Hepatocyte (in vitro differentiated cells): ENCODE measurements around the gene IL22RA1.

Experiments
- EZH2phosphoT487 ChIP-seq: fragments of 200-600 bp; sonication (generic); IDR thresholded peaks from one replicate; pipeline ENCODE4 v1.6.1; 2018; ENCODE audit warnings: antibody characterized with exemption, mild to moderate bottlenecking, low read depth, moderate library complexity; ENCODE audit not compliant: unreplicated experiment, severe bottlenecking
- TF ChIP-seq, protein P1 (sequence below): fragments of 200-600 bp; sonication (generic); IDR thresholded peaks from 2 replicates; pipeline ENCODE4 v1.5.1; 2016; ENCODE audit warnings: antibody characterized with exemption, mild to moderate bottlenecking; ENCODE audit not compliant: poor library complexity

DNA sequence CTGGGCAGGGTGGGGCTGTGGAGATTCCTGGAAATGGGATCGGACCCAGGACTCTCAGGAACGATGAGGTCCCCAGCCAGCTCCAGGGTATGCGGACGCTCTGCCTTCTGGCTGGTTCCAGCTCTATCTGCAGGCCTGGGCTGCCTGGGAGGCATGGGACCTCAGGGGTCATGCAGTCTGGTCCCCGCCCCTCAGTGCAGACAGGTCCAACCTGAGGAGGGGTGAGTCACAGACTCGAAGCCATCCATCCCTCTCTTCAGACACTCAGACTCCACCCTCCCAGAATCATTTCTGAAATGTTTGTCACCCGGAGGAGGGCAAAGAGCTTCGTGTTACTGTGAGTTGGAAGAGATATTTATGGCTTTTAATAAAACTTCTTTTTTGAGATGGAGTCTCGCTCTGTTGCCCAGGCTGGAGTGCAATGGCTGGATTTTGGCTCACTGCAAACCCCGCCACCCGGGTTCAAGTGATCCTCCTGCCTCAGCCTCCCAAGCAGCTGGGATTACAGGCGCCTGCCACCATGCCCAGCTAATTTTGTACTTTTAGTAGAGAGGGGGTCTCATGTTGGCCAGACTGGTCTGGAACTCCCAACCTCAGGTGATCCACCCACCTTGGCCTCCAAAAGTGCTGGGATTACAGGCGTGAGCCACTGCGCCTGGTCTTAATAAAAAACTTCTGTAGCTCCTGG, 25.1 kb downstream of the IL22RA1 start:
- TF ChIP-seq, protein P1, sequence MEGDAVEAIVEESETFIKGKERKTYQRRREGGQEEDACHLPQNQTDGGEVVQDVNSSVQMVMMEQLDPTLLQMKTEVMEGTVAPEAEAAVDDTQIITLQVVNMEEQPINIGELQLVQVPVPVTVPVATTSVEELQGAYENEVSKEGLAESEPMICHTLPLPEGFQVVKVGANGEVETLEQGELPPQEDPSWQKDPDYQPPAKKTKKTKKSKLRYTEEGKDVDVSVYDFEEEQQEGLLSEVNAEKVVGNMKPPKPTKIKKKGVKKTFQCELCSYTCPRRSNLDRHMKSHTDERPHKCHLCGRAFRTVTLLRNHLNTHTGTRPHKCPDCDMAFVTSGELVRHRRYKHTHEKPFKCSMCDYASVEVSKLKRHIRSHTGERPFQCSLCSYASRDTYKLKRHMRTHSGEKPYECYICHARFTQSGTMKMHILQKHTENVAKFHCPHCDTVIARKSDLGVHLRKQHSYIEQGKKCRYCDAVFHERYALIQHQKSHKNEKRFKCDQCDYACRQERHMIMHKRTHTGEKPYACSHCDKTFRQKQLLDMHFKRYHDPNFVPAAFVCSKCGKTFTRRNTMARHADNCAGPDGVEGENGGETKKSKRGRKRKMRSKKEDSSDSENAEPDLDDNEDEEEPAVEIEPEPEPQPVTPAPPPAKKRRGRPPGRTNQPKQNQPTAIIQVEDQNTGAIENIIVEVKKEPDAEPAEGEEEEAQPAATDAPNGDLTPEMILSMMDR, result no peak
- no peak for TF ChIP-seq EZH2phosphoT487
